Endothelial cell of umbilical vein (primary cell): ENCODE data around the gene MCEMP1.

Source experiments
- CTCF ChIP-seq, 2 donors: IDR thresholded peaks; 1 replicate in 1 of 2; 2 replicates in 1 of 2; pipeline ENCODE4 v1.5.1; 2011; ENCODE audit warnings: low read length in 2 of 2, mild to moderate bottlenecking in 2 of 2, moderate library complexity in 2 of 2, control low read depth in 1 of 2, inconsistent platforms in 1 of 2, low read depth in 1 of 2; ENCODE audit not compliant: insufficient read depth in 1 of 2; ENCODE audit errors: extremely low read depth in 1 of 2
- EZH2 ChIP-seq: IDR thresholded peaks from 2 replicates; pipeline ENCODE4 v1.6.1; 2012; ENCODE audit warnings: borderline replicate concordance, low read depth, mild to moderate bottlenecking, moderate library complexity, low read length, inconsistent platforms; ENCODE audit not compliant: severe bottlenecking
- MAX ChIP-seq: IDR thresholded peaks from 2 replicates; pipeline ENCODE4 v1.6.1; 2011; ENCODE audit not compliant: insufficient read depth, insufficient read length
- POLR2AphosphoS5 ChIP-seq: IDR thresholded peaks from 2 replicates; pipeline ENCODE4 v1.6.1; 2012; ENCODE audit warnings: low read depth, mild to moderate bottlenecking, control low read depth, low read length, moderate library complexity; ENCODE audit not compliant: insufficient read depth

DNA sequence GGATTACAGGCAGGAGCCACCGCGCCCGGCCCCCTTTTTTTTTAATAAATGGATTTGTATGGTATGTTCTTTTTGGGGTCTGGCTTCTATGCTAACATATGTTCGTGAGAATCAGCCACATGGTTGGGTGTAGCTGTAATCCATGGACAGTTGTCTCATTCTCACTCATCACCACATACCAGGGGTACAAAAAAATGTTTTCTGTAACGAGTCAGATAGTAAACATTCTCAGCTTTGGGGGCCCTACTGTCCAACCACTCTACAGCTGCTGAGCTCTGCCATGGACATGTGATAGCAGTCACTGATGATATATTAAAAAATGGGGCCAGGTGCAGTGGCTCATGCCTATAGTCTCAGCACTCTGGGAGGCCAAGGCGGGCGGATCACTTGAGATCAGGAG is 13.2 kb upstream of the MCEMP1 start:
- TF ChIP-seq CTCF (IDR thresholded peaks at IDR 0.05; ENCODE audit: extremely low read depth in 1 of 2, insufficient read depth in 1 of 2, low read depth in 1 of 2, low read length in 2 of 2), result no peak
- TF ChIP-seq MAX, result no peak
- TF ChIP-seq EZH2, result no peak
- no peak for TF ChIP-seq POLR2AphosphoS5
